NK-92 (cell line): ENCODE data around the gene ATG4B.

Source experiments
- DNase-seq: peaks from one replicate; lab custom pipeline; 2025; ENCODE audit not compliant: unreplicated experiment; lab: John Stamatoyannopoulos, UW

ATG4B gene

GRCh38 chr2:241680827-241681599 is 43.5 kb downstream of the ATG4B start:
- DNase-seq, result no peak

DNA sequence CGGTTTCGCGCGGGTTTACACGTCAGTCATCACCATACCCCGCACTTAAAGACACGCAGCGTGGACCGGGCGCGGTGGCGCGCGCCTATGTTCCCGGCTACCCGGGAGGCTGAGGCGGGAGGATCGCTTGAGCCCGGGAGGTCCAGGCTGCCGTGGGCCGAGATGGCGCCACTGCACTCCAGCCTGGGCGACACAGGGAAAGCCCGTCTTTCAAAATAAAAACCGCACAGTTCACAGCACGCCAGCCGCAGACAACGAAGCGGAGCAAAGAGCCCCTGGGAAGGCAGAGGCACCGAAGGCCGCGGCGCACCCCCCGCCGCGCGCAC is 48.8 kb downstream of the ATG4B start:
- DNase-seq, result no peak

DNA sequence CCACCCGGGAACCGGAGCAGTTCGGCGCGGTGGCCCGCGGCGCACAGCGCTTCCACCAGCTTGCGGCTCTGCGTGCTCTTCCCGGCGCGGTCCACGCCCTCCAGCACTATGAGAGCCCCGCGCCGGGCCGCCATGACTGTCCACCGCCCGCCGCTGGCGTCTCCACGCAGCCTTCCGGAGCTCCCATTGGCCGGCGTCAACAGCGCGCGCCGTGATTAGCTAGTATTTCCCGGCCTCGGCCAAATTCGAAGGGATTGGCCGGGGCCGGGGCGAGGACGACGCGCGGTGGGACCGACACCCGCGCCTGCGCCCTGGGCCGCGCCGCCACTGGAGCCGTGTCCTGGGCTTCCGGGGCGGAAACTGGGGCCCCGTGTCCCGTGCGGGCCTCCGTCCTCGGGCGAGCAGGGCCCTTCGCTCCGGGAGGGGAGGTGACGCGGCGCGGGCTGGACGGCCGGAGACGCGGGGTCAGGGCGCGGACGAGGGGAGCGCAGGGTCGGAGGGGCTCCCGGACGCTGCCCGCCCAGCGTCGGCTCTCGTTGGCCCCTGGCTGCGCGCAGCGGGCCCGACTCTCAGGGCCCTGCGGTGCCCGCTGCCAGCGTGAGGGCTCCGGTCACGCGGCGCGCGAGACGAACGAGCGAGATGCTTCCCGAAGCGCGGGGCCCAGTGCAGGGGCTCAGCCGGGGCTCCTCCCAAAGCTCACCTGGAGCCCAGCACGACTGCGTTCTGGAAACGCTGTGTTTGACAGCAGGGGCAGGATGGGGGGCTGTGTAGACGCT is 49.3 kb downstream of the ATG4B start, which contains the start of gene DTYMK:
DTYMK (minus strand) TSS at position 166 of the 776 bp plus-strand sequence; CDS start at position 134, 32 bp downstream.
- peak; percentile 62 for DNase-seq

DNA sequence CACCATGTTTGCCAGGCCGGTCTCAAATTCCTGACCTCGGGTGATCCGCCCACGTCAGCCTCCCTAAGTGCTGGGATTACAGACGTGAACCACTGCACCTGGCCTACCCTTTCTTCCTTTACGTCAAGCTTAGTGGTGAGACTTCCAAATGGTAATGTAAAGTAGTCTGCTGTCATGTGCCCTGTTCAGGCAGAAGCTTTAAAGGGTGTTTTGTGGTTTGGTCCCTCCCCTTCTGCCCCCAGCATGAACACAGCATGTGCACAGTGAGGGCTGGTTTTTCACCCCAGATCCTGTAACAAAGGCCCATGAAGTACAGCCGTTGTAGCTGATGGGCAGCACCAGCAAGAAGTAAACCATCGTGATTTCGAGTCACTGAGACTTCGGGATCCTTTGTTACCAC is 51.8 kb downstream of the ATG4B start:
- DNase-seq, result no peak

DNA sequence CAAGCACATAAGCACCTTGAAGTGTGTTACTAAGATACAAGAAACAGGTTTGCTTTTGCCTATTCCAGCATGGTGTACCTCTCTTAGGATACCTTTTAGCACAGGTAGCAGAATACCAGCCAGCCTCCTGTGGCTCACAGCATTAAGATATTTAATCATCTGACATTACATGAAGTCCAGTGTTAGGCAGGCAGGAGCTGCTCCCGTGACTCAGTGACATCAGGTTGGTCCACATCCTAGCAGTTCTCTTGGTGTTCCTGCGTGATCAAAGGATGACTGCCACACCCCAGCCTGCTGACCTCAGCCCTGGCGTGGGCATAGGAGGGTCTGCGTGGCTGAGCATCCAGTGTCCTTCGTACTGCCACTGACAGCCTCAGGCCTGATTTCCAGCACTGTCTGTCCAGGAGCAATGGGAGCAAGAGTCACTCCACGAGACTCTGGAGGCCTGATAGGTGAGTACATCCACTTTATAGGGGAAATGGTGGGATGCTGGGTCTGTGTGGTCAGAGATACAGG is 52.8 kb downstream of the ATG4B start:
- no peak for DNase-seq

GRCh38 chr2:241692448-241692847 is 55.0 kb downstream of the ATG4B start:
- no peak for DNase-seq

DNA sequence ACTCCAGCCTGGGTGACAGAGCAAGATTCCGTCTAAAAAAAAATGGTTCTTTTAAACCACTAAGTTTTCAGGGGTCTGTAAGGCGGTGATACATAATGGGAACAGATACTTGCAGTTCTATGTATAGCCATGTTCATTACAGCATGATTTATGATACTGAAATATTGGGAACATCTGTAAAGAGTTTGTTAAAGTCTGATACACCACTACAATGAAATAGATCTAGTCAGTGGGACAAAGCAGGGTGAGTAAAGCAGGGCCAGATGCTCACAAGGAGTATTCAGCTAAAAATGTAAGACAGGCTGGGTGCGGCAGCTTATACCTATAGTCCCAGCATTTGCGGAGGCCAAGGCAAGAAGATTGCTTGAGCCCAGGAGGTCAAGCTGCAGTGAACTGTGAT is 58.2 kb downstream of the ATG4B start:
- no peak for DNase-seq

GRCh38 chr2:241701149-241701398 is 63.6 kb downstream of the ATG4B start:
- no peak for DNase-seq

DNA sequence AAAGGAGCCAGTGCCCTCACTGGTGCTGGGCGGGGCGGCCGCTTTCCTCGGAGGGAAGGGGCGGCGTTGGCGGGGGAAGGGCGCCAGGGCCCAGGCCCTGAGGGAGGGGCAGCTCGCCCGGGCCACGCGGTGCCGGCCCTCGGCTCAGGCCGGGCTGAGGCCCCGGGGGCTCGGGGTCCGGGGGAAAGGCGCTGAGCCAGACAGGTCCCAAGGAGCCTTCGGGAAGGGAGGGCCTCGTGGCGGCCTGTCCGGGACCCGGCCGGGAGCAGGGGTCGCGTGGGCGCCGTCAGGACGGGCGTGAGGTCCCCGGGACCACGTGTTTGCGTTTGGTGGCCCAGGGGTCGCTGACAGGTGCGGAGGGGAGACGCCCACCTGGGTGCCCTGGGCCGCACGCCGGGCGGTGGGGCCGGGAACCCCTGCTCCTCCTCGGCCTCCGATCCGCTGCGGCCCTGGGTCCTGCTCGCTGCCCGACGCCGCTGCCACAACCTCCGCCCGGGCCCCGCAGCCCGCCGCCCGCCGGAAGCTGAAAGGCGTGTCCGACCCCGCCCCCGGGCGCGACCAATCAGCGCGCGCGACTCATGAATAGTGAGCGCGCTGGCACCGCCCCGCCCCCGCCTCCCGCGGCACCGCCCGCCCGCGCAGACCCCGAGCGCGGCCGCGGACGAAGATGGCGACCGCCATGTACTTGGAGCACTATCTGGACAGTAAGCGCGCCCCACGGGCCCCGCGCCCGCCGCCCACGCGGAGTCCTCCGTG is 64.1 kb downstream of the ATG4B start, which contains the start of gene ING5:
ING5 (plus strand) TSS at position 641 of the 756 bp plus-strand sequence; CDS start at position 668, 27 bp downstream.
- DNase-seq, result peak; percentile 51

- peak; percentile 13 for DNase-seq
Measured at GRCh38 chr2:241702155-241703031, 64.9 kb downstream of the ATG4B start.

GRCh38 chr2:241703032-241703604 is 65.6 kb downstream of the ATG4B start:
- no peak for DNase-seq

- DNase-seq, result no peak
Measured at GRCh38 chr2:241706537-241706936, 69.0 kb downstream of the ATG4B start.

DNA sequence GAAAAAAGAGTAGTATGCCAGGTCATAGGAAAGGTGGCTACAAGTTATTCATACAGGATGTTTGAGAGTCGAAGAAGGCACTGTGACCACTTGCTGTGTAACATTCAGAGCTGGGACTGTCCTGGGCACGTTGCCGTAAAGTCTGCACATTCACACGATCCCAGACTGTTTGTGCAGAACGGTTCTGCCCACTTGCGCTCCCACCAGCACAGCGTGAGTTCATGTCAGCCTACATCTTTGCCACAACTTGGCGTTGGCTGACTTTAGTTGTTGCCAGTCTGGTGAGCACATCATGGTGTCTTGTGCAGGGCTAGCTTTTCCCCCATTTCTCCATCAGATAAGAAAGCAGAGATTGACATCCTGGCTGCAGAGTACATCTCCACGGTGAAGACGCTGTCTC is 71.4 kb downstream of the ATG4B start:
- DNase-seq, result no peak

- DNase-seq, result no peak
Measured at GRCh38 chr2:241719093-241719492, 81.6 kb downstream of the ATG4B start.

DNA sequence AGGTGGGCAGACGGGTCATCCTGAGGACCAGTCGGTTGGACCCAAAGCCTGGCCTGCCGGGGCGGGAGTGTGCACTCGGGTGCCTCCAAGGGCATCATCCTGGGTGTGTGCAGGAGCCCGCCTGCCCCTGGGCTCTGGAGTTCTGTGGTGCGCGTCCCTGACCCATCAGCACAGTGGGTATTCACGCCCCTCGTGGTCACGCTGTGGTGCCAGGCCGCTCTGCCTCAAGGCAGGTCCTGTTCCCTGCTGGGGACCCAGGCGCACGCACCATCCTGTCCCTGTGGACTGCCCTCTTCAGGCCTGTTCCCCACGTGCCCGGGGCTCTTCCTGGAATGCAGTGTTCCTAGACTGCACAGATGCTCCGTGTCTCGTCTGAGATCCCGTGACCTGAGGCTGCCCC is 82.6 kb downstream of the ATG4B start:
- DNase-seq, result no peak

GRCh38 chr2:241720560-241720959 is 83.1 kb downstream of the ATG4B start:
- DNase-seq, result no peak

GRCh38 chr2:241721852-241722251 is 84.4 kb downstream of the ATG4B start:
- DNase-seq, result no peak

GRCh38 chr2:241722896-241723454 is 85.5 kb downstream of the ATG4B start:
- DNase-seq, result no peak
